GM12878 (cell line): ENCODE results near the gene CES3. TPM values are rescaled to one million over a fixed set of nuclear protein-coding genes. Genes with fewer than 3 reads are reported as not detected.
"Not testable (repeated sequence)": the region's sequence is repeated elsewhere in the genome, so short reads cannot be mapped to it uniquely, and the experiment has no call there.

ENCODE experiments used
- ATAC-seq: fragments of 200-7000 bp; cut with Tn5 transposase; 3 replicates; pipeline ENCODE4 v1.9.1; 2020; ENCODE audit warnings: mild to moderate bottlenecking, moderate library complexity
- BruUV-seq: library from RNA; stranded (reverse); fragments of 400-500 nt; replicated peaks from 2 replicates; lab custom pipeline; 2021; lab: Mats Ljungman, UMichigan
- CTCF ChIA-PET: fragments of 300-600 bp; sonication (Branson Sonifier 250); formaldehyde crosslinking; extraction: SDS; loops from one replicate; lab custom pipeline; 2021; ENCODE audit warnings: inconsistent platforms; lab: Yijun Ruan, JAX
- POLR2A ChIA-PET: fragments of 350-600 bp; formaldehyde crosslinking; extraction: SDS; loops from one replicate; lab custom pipeline; 2021; ENCODE audit warnings: inconsistent platforms; lab: Charles Lee
- RAD21 ChIA-PET: fragments of 300-600 bp; sonication (Branson Sonifier 250); formaldehyde crosslinking; loops from one replicate; lab custom pipeline; 2023; ENCODE audit warnings: antibody characterized with exemption; ENCODE audit not compliant: unreplicated experiment; lab: Charles Lee
- SMC1A ChIA-PET: fragments of 300-600 bp; sonication (Branson Sonifier 250); formaldehyde crosslinking; loops from one replicate; lab custom pipeline; 2023; ENCODE audit not compliant: unreplicated experiment, uncharacterized antibody; lab: Charles Lee
- DNase-seq: peaks from one replicate; pipeline ENCODE4 v3.0.0-alpha.2; 2011; ENCODE audit warnings: low read depth, low spot score
- FAIRE-seq: peaks from 3 replicates; lab custom pipeline; 2011; peaks lifted over from hg19 to GRCh38; lab: Jason Lieb, UNC
- H2AFZ ChIP-seq: 2 replicates; pipeline ENCODE4 v1.6.0; 2011; ENCODE audit warnings: low read depth, low read length, control low read depth; ENCODE audit not compliant: control insufficient read depth
- H3K27ac ChIP-seq: 2 replicates; pipeline ENCODE4 v1.5.1; 2011; ENCODE audit warnings: control low read depth; ENCODE audit not compliant: control insufficient read depth, insufficient read depth
- H3K27me3 ChIP-seq, 2 experiments: replicated peaks in 1 of 2; 2 replicates each; pipeline versions ENCODE4 v1.6.0 to v1.6.1; 2011; ENCODE audit warnings: low read length in 1 of 2; ENCODE audit not compliant: control insufficient read depth in 2 of 2, insufficient read depth in 2 of 2
- H3K36me3 ChIP-seq, 2 experiments: 2 replicates each; pipeline ENCODE4 v1.5.1; 2011; ENCODE audit warnings: low read length in 1 of 2; ENCODE audit not compliant: control insufficient read depth in 2 of 2, insufficient read depth in 2 of 2
- H3K4me1 ChIP-seq: 2 replicates; pipeline ENCODE4 v1.6.1; 2011; ENCODE audit warnings: mild to moderate bottlenecking, low read length, moderate library complexity, mixed read lengths; ENCODE audit not compliant: control insufficient read depth, insufficient read depth
- H3K4me2 ChIP-seq: 2 replicates; pipeline ENCODE4 v1.6.0; 2011; ENCODE audit warnings: control low read depth; ENCODE audit not compliant: control insufficient read depth, insufficient read depth
- H3K4me3 ChIP-seq: fragments of 200-600 bp; sonication (generic); 2 replicates; pipeline ENCODE4 v1.5.1; 2016
- H3K79me2 ChIP-seq: 2 replicates; pipeline ENCODE4 v1.6.0; 2011; ENCODE audit warnings: low read length; ENCODE audit not compliant: control insufficient read depth, insufficient read depth
- H3K9ac ChIP-seq: 2 replicates; pipeline ENCODE4 v1.8.0; 2011; ENCODE audit warnings: low read length, control low read depth, mixed read lengths; ENCODE audit not compliant: control insufficient read depth, insufficient read depth
- H3K9me3 ChIP-seq: replicated peaks from 3 replicates; pipeline ENCODE4 v1.5.1; 2011; ENCODE audit warnings: mild to moderate bottlenecking, low read length; ENCODE audit not compliant: control insufficient read depth, insufficient read depth
- H4K20me1 ChIP-seq: 2 replicates; pipeline ENCODE4 v1.6.0; 2011; ENCODE audit not compliant: control insufficient read depth, insufficient read depth
- EZH2 ChIP-seq: IDR thresholded peaks from 2 replicates; pipeline ENCODE4 v1.6.1; 2012; ENCODE audit warnings: low read depth, mild to moderate bottlenecking, control low read depth, inconsistent platforms, low read length, borderline replicate concordance; ENCODE audit not compliant: control insufficient read depth
- HDAC6 ChIP-seq: fragments of 200-600 bp; sonication (generic); IDR thresholded peaks from one replicate; pipeline ENCODE4 v1.8.0; 2017; ENCODE audit warnings: antibody characterized with exemption; ENCODE audit not compliant: unreplicated experiment
- IRF4 ChIP-seq: IDR thresholded peaks from 2 replicates; pipeline ENCODE4 v1.6.1; 2011; ENCODE audit warnings: low read depth, low read length
- MTA3 ChIP-seq: IDR thresholded peaks from 2 replicates; pipeline ENCODE4 v1.6.1; 2012; ENCODE audit warnings: low read length, inconsistent platforms, borderline replicate concordance
- NFYB ChIP-seq: IDR thresholded peaks from 2 replicates; pipeline ENCODE4 v1.6.1; 2011; ENCODE audit warnings: low read depth, mild to moderate bottlenecking, low read length, improper control_type of control experiment, moderate library complexity; ENCODE audit not compliant: insufficient read depth
- RB1 ChIP-seq: fragments of 450-650 bp; formaldehyde crosslinking; IDR thresholded peaks from 2 replicates; pipeline ENCODE4 v1.6.1; 2017; ENCODE audit warnings: mild to moderate bottlenecking, borderline replicate concordance
- SREBF1 ChIP-seq: IDR thresholded peaks from 2 replicates; pipeline ENCODE4 v1.6.1; 2012; ENCODE audit warnings: mild to moderate bottlenecking, low read length
- WGBS: methylation state at CpG from one replicate; pipeline ENCODE4 v1.1.6; 2016; ENCODE audit warnings: low lambda C conversion rate; ENCODE audit not compliant: insufficient replicate concordance, insufficient coverage; ENCODE audit errors: missing lambda C conversion rate; 5-methylcytosine and 5-hydroxymethylcytosine counted together
- in situ Hi-C: fragments of 300-500 bp; cut with MboI; formaldehyde crosslinking; loops from 9 replicates; pipeline ENCODE4 v1.14.3; 2018; ENCODE audit warnings: mixed read lengths
- intact Hi-C: fragments of 100-400 bp; cut with micrococcal nuclease; formaldehyde crosslinking; loops from one replicate; pipeline ENCODE4 v1.14.2; 2022; ENCODE audit not compliant: unreplicated experiment
- polyA plus RNA-seq, 11 experiments: library from polyadenylated mRNA; depleted of rRNA in 4 of 11; unstranded in 6 of 11; stranded (reverse) in 5 of 11; fragments of >200 nt; fragmentation: Nextera tagmentation in 4 of 11; fragmentation: Illumina TruSeq in 1 of 11; extraction: Ambion mirVana in 4 of 11; extraction: Trizol in 1 of 11; gene quantifications; 1 replicate in 1 of 11; 2 replicates in 10 of 11; pipeline versions ENCODE4 v1.2.1 to v1.2.3, GENCODE V29; 2011 to 2016; ENCODE audit warnings: inconsistent platforms in 2 of 11, missing spikeins in 2 of 11, low read depth in 1 of 11
- total RNA-seq, 4 experiments: library from RNA; depleted of rRNA in 3 of 4; stranded (reverse); fragments of >200 nt in 3 of 4; fragmentation: Illumina TruSeq in 1 of 4; extraction: Trizol in 1 of 4; gene quantifications; 2 replicates each; pipeline versions ENCODE4 v1.2.1 to v1.2.3, GENCODE V29; 2013 to 2021
- TF ChIP-seq, protein P1 (sequence below): fragments of 450-650 bp; IDR thresholded peaks from 2 replicates; pipeline ENCODE4 v1.6.1; 2017; ENCODE audit warnings: low read depth, mild to moderate bottlenecking, moderate library complexity
- TF ChIP-seq, protein P2 (sequence below): IDR thresholded peaks from 2 replicates; pipeline ENCODE4 v1.6.1; 2011; ENCODE audit warnings: borderline replicate concordance, low read depth, mild to moderate bottlenecking, moderate library complexity, mixed read lengths, low read length; ENCODE audit not compliant: insufficient read depth; ENCODE audit errors: extremely low read length

CES3 gene
- total and polyA plus RNA-seq, 10 of the 15 experiments (the other 5 are each of a cell fraction or from before 2014, with no cell fraction given), result 0.09 to 3.1 (median 0.76) TPM

DNA sequence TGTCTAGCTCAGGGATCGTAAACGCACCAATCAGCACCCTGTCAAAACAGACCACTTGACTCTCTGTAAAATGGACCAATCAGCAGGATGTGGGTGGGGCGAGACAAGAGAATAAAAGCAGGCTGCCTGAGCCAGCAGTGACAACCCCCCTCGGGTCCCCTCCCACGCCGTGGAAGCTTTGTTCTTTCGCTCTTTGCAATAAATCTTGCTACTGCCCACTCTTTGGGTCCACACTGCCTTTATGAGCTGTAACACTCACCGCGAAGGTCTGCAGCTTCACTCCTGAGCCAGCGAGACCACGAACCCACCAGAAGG is 13.8 kb downstream of the CES3 start:
- TF ChIP-seq NFYB, result peak; percentile 81
- TF ChIP-seq, all 136 proteins: peak for 1; not testable (repeated sequence) for 135
- H4K20me1 ChIP-seq, DNase-seq, H3K9ac ChIP-seq, H3K4me1 ChIP-seq, H3K9me3 ChIP-seq, POLR2A ChIA-PET, H3K27me3 ChIP-seq, ATAC-seq, H3K27ac ChIP-seq, H3K36me3 ChIP-seq, BruUV-seq, H3K4me2 ChIP-seq, H3K79me2 ChIP-seq, H3K4me3 ChIP-seq, FAIRE-seq: not testable (repeated sequence)
- ChIA-PET CTCF (interaction anchor here (1.3 to 2.5 kb wide), 7 partner anchors 17 to 210 kb away, joined by 4 to 13 read pairs (median 7); partner anchors contain the start of gene B3GNT9), RAD21 (interaction anchor here (1.0 to 1.4 kb wide), 2 partner anchors 10 to 21 kb away, joined by 3 to 4 read pairs; no protein-coding TSS in a partner anchor), SMC1A (interaction anchor here (0.7 to 2.9 kb wide), 5 partner anchors 9 to 210 kb away, joined by 3 to 9 read pairs (median 6); no protein-coding TSS in a partner anchor)
- in situ Hi-C loops (loop anchor here (10.0 to 25.0 kb wide), 2 partner anchors 180 to 437 kb away; partner anchors contain the start of genes B3GNT9, FBXL8, TRADD and ZDHHC1), intact Hi-C loops (loop anchor here (5.0 kb wide), 1 partner anchor 37 kb away; no protein-coding TSS in a partner anchor)
- 22% methylated on average over 11 of the region's 11 CpGs for WGBS
- H2AFZ ChIP-seq, result peak overlapping the region; percentile 17; the same call in 1 of the 2 replicates

DNA sequence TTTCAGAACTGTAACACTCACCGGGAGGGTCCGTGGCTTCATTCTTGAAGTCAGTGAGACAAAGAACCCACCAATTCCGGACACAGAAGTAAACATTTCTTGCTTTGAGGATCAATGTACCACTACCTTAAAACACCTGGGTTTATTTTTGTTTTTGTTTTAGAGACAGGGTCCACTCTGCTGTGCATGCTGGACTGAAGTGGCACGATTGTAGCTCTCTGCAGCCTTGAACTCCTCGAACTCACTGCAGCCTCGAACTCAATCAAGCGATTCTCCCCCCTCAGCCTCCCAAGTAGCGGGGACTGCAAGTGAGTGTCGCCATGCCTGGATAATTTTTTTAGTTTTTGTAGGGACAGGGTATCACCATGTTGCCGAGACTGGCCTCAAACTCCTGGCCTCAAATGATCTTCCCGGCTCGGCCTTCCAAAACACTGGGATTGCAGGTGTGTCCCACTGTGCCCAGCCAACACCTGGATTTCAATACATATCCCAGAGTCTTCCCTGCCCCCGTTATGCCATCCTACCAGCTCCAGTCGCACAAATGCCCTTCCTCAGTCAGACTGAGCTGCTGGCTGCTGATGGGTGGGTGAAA is 14.3 kb downstream of the CES3 start:
- Histone ChIP-seq H3K27me3 (no peaks in the 10 kb centered on the region; a peak in 1 of 4 replicates), H3K9me3 (no peaks in the 10 kb centered on the region), H3K27ac (no peak overlapping the region), H3K4me1 (peaks cover 3% of the 10 kb centered on the region; the same call in 1 of the 2 replicates), H3K4me3 (no peak overlapping the region), H4K20me1 (no peaks in the 10 kb centered on the region), H3K36me3 (no peaks in the 10 kb centered on the region), H2AFZ (no peak overlapping the region), H3K9ac (no peak overlapping the region), H3K4me2 (no peak overlapping the region), H3K79me2 (no peaks in the 10 kb centered on the region)
- TF ChIP-seq RB1 (no peak), EZH2 (no peak), HDAC6 (no peak), MTA3 (no peak), IRF4 (no peak), SREBF1 (no peak)
- TF ChIP-seq, protein P1, sequence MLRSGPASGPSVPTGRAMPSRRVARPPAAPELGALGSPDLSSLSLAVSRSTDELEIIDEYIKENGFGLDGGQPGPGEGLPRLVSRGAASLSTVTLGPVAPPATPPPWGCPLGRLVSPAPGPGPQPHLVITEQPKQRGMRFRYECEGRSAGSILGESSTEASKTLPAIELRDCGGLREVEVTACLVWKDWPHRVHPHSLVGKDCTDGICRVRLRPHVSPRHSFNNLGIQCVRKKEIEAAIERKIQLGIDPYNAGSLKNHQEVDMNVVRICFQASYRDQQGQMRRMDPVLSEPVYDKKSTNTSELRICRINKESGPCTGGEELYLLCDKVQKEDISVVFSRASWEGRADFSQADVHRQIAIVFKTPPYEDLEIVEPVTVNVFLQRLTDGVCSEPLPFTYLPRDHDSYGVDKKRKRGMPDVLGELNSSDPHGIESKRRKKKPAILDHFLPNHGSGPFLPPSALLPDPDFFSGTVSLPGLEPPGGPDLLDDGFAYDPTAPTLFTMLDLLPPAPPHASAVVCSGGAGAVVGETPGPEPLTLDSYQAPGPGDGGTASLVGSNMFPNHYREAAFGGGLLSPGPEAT, result no peak
- TF ChIP-seq, protein P2, sequence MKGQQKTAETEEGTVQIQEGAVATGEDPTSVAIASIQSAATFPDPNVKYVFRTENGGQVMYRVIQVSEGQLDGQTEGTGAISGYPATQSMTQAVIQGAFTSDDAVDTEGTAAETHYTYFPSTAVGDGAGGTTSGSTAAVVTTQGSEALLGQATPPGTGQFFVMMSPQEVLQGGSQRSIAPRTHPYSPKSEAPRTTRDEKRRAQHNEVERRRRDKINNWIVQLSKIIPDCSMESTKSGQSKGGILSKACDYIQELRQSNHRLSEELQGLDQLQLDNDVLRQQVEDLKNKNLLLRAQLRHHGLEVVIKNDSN, result no peak
- FAIRE-seq, result no peak
- POLR2A ChIA-PET, result no interaction called here
- WGBS, result 58% methylated on average over 14 of the region's 14 CpGs
- CTCF ChIA-PET, result interaction anchor here (0.9 to 2.5 kb wide), 13 partner anchors 10 to 217 kb away, joined by 3 to 13 read pairs (median 7); partner anchors contain the start of genes B3GNT9 and CES3
- SMC1A ChIA-PET, result interaction anchor here (0.7 to 2.9 kb wide), 6 partner anchors 9 to 209 kb away, joined by 3 to 9 read pairs (median 4); no protein-coding TSS in a partner anchor
- ATAC-seq, result no peak
- intact Hi-C loops, result loop anchor here (5.0 kb wide), 1 partner anchor 37 kb away; no protein-coding TSS in a partner anchor
- in situ Hi-C loops, result loop anchor here (10.0 to 25.0 kb wide), 2 partner anchors 179 to 437 kb away; partner anchors contain the start of genes B3GNT9, FBXL8, TRADD and ZDHHC1
- RAD21 ChIA-PET, result interaction anchor here (0.7 to 1.4 kb wide), 8 partner anchors 9 to 364 kb away, joined by 3 to 5 read pairs (median 3); no protein-coding TSS in a partner anchor
- no TSS peak for BruUV-seq
- no peak for DNase-seq
